GM19238 (cell line): ENCODE data around the gene RNF40.

Experiments used
- DNase-seq: peaks from one replicate; pipeline ENCODE4 v3.0.0; 2011; ENCODE audit warnings: low spot score; ENCODE audit not compliant: insufficient read length

Gene RNF40

GRCh38 chr16:30740364-30741251, 21.5 kb upstream of the RNF40 start:
- DNase-seq, result no peak

- no peak for DNase-seq
These were observed 20.6 kb upstream of the RNF40 start for GRCh38 chr16:30741461-30741914.

DNA sequence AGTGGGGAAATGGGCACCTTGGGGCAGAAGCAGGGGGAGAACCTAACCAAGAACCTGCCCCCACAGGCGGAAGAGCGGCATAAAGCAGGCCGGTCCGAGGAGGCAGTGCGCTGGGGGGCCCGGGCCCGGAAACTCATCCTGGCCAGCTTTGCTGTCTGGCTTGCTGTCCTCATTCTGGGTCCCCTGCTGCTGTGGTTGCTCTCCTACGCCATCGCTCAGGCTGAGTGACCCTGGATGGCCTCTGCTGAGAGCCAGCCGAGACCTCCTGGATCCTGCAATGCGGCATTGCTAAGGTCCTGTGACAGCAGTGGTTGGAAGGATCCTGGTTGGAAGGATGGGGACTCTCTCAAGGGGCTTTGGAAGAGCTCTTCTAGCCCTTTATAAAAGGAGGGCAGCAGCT, 18.4 kb upstream of the RNF40 start:
- DNase-seq, result no peak

DNA sequence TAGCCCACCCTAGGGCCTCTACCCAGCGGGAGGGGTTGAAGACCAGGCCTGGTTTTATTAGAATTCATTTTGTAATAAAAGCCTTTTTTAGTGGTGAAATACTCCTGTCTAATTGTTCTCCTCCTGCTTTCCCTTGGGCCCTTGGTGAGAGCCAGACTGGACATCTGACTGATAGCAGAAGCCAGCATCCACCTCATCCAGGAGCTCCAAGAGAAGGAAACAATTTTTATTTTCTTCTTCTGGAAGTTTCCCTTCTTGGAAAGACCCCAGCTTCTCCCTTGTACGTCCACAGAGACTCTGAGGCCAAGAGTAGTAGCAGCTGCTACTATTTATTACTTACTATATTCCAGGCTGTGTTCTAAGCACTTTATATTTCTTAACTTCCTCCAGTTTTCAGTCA, 17.9 kb upstream of the RNF40 start:
- no peak for DNase-seq

- DNase-seq, result no peak
These were observed 17.0 kb upstream of the RNF40 start for GRCh38 chr16:30745082-30745481.

GRCh38 chr16:30746638-30747175, 15.4 kb upstream of the RNF40 start:
- no peak for DNase-seq

DNA sequence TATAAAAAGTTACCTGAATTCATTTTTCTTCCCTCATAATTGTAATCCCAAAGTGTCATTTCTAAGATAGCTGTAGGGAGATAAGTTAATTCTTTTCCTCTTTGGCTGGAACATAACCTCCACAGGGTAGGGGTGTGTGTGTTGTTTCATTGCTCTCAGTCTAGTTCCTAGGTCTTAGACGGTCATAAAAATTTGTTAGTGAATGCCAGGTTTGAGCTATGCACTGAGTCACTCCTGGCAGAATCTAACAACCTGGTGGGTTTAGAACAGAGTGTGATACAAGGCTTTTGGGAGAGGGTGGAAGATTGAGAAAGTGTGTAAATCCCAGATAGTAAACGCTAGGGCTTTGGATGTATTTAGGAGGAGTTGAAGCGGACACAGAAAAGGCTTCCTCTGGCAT, 14.8 kb upstream of the RNF40 start:
- DNase-seq, result no peak

DNA sequence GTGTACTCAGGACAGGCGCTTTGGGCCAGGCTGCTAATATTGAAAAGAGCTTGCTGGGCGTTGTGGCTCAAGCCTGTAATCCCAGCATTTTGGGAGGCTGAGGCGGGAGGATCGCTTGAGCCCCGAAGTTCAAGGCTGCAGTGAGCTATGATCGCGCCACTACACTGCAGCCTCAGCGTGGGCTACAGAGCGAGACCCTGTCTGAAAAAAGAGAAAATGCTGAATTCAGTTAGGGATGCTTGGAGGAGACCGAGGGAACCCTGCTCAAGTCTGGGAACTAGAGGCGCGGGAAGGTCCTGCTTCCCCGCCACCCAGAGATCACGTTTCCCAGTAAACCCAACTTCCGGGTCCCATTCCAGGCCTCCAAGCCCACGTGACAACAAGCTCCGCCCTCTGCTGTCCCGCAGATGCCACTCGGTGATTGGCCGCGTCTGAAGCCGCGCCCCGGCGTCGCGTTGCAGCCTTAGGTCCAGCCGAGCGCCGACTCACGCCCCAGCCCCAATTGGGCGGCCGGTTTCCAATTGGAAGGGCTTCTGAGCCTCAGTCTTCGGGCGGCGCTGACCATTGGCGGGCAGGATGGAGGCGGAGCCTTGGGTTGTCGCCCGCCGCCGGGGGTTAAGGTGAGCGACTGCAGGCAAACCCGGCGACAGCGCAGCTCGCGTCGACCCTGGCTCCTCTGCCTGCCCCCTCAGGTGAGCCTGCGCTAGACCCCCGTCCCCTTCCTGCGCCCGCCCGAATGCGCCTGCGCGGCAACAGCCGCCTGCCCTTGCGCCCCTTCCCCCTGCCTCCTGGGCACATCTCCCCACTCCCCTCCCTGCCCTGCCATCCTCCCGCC, 14.1 kb upstream of the RNF40 start, which contains the start of gene PHKG2:
Gene PHKG2 (plus strand): TSS at position 627 of the 835 bp plus-strand sequence. CDS start 396 bp downstream, outside the sequence.
- DNase-seq, result peak; percentile 99

- DNase-seq, result peak; percentile 38
These were observed 13.3 kb upstream of the RNF40 start for GRCh38 chr16:30748634-30749445.

GRCh38 chr16:30750201-30750600, 11.9 kb upstream of the RNF40 start:
- no peak for DNase-seq

- DNase-seq, result no peak
These were observed 11.2 kb upstream of the RNF40 start for GRCh38 chr16:30750876-30751465.

DNA sequence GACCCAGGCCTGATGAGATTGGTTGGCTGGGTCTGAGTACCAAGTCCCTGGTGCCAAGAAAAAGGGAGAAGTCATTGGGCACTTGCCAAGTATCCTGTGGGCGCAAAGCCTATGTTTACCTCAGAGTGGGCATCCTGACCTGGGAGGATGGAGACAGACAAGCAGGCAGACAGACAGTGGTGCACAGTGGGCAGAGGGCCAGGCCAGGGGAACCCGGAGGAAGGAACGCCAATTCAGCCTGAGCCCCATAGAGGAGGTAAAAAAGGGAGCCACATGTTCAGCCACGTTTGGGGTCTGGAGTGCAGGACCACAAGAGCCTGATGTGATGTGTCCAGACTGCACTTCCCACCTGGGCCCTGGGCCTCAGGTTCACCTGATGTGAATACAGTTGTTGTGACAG, 8.5 kb upstream of the RNF40 start:
- DNase-seq, result no peak

DNA sequence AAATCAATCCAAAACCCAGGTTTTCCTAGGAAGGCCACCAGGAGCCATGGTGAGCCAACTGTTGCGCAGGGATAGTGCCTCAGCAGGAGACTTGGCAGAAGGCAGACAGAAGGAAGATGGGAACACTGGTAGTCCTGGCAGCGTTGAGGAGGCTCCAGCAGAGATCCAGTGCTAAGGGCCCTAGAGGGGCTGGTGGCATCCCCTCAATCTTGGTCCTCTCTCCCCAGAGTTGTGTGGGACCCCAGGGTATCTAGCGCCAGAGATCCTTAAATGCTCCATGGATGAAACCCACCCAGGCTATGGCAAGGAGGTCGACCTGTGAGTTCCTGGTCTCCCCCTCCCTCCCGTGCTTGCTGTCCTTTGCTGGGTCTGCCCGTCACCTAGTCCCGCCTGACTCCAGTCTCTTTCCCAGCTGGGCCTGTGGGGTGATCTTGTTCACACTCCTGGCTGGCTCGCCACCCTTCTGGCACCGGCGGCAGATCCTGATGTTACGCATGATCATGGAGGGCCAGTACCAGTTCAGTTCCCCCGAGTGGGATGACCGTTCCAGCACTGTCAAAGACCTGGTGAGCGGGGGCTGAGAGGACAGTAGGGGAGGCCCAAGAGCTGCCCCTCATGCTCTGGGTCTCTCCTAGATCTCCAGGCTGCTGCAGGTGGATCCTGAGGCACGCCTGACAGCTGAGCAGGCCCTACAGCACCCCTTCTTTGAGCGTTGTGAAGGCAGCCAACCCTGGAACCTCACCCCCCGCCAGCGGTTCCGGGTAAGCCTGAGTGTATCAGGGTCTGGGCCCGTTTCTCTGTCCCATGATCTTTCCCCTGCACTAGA, 6.0 kb upstream of the RNF40 start:
- DNase-seq, result no peak

GRCh38 chr16:30756781-30757100, 5.4 kb upstream of the RNF40 start:
- no peak for DNase-seq

DNA sequence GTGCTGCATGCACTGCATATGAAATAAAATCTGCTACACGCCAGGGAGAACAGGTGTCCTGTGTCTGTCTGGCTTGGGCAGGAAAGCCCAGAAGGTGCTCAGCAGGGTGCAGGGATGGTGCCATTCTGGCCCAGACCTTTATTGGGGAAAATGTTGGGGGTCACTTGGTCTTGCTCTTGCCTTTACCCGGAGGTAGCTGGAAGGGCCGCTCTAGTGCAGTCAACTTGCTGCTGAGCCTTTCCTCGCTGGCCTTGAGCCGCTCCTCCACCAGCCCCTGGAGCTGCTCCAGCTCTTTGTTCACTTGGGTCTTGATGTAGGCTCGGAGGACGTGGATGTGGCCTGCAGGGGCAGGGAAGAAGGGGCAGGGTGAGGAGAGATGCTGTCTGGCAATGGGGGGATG, 4.8 kb upstream of the RNF40 start:
- DNase-seq, result no peak

- DNase-seq, result no peak
These were observed 3.1 kb upstream of the RNF40 start for GRCh38 chr16:30758988-30759491.

DNA sequence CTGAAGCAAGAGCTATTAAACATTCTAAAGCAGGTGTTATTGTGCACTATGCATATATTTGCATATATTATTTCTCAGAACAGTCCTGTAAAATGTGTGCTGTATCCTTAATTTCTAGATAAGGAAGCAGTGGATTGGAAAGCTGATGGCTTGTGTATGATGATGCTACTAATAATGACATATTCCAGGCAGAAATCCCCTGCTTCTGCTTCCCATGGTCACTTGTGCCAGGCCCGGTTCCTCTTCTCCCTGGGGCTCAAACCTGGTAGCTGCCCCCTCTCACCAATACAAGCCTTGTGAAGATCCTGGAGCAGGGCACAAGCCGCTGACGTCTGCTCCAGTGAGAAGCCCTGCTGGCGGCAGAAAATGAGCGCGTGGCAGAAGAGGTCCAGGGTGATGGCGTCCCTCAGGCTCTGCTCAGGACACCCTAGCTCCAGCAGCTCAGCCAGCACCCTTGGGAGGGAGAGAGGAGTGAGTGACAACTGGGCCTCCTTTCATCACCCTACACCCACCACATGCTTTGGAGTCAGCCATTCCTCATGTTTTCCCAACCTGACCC, 2.0 kb upstream of the RNF40 start:
- DNase-seq, result no peak

GRCh38 chr16:30760577-30761426, 1.3 kb upstream of the RNF40 start:
- no peak for DNase-seq
